ENCODE measurements around the gene FBF1.

The FBF1 gene

DNA sequence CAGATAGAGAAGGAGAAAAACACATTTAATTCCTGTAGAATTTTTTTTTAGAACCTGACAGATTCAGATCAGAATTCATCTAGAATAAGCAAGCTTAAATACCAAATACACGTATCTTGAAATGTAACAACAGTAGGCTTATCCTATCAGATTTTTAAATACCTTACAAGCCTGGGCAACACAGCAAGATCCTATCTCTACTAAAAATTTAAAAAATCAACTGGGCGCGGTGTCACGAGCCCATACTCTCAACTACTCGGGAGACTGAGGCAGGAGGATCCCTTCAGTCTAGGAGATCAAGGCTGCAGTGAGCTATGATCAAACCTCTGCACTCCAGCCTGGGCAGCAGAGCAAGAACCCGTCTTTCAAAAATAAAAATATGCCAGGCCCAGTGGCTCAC is 24.6 kb upstream of the FBF1 start:
- TF ChIP-seq, protein P1, sequence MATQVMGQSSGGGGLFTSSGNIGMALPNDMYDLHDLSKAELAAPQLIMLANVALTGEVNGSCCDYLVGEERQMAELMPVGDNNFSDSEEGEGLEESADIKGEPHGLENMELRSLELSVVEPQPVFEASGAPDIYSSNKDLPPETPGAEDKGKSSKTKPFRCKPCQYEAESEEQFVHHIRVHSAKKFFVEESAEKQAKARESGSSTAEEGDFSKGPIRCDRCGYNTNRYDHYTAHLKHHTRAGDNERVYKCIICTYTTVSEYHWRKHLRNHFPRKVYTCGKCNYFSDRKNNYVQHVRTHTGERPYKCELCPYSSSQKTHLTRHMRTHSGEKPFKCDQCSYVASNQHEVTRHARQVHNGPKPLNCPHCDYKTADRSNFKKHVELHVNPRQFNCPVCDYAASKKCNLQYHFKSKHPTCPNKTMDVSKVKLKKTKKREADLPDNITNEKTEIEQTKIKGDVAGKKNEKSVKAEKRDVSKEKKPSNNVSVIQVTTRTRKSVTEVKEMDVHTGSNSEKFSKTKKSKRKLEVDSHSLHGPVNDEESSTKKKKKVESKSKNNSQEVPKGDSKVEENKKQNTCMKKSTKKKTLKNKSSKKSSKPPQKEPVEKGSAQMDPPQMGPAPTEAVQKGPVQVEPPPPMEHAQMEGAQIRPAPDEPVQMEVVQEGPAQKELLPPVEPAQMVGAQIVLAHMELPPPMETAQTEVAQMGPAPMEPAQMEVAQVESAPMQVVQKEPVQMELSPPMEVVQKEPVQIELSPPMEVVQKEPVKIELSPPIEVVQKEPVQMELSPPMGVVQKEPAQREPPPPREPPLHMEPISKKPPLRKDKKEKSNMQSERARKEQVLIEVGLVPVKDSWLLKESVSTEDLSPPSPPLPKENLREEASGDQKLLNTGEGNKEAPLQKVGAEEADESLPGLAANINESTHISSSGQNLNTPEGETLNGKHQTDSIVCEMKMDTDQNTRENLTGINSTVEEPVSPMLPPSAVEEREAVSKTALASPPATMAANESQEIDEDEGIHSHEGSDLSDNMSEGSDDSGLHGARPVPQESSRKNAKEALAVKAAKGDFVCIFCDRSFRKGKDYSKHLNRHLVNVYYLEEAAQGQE (IDR thresholded peaks at IDR 0.05; ENCODE audit: insufficient read depth in 1 of 2, low read depth in 2 of 2, low read length in 2 of 2), result no peak
- TF ChIP-seq POLR2AphosphoS5 (IDR thresholded peaks at IDR 0.05; ENCODE audit: low read depth, low read length) (no peak), SIN3A (IDR thresholded peaks at IDR 0.05; ENCODE audit: borderline replicate concordance, insufficient read depth, low read length) (no peak), FOXP2 (optimal IDR thresholded peaks at IDR 0.05; ENCODE audit: borderline replicate concordance, extremely low read depth, extremely low read length, insufficient read depth) (no peak), TAF1 (IDR thresholded peaks at IDR 0.05; ENCODE audit: borderline replicate concordance, insufficient read depth, low read length) (no peak)

DNA sequence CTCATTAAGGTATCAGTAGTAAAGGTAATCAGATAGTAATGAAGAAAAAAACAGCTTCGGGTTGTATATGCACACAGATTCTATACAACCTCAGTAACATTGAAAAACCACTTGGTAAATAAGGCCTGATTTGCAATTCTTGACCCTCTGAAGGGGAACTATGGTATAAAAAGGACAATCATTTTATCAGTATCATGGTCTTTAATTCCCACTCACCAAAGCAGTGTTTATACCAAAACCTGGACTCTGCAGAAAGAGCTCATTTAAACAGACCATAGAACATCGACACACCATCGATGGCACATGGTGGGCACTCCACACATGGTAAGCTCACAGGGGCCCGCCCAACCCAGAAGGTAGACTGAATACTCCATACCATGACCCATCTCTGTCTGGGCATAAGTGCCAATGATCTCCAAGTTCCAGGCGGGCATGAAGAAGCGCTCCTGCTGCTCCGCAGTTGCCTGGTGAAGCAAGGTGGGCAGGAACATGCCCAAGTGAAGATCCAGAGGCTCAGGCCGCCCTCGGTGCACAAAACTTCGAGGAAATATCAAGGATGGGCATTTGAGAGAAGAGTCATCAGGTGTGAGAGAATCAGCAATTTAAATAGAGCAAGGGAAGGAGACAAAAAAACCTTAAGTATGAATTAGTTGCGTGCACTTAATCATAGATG is 19.1 kb upstream of the FBF1 start:
- TF ChIP-seq, protein P1 (IDR thresholded peaks at IDR 0.05; ENCODE audit: insufficient read depth in 1 of 2, low read depth in 2 of 2, low read length in 2 of 2), result no peak
- TF ChIP-seq FOXP2 (optimal IDR thresholded peaks at IDR 0.05; ENCODE audit: borderline replicate concordance, extremely low read depth, extremely low read length, insufficient read depth), result no peak
- TF ChIP-seq POLR2AphosphoS5 (IDR thresholded peaks at IDR 0.05; ENCODE audit: low read depth, low read length), result no peak
- TF ChIP-seq SIN3A (IDR thresholded peaks at IDR 0.05; ENCODE audit: borderline replicate concordance, insufficient read depth, low read length), result no peak
- TF ChIP-seq TAF1 (IDR thresholded peaks at IDR 0.05; ENCODE audit: borderline replicate concordance, insufficient read depth, low read length), result no peak

GRCh38 chr17:75959051-75959838 is 18.4 kb upstream of the FBF1 start:
- TF ChIP-seq, protein P1 (IDR thresholded peaks at IDR 0.05; ENCODE audit: insufficient read depth in 1 of 2, low read depth in 2 of 2, low read length in 2 of 2), result no peak
- TF ChIP-seq POLR2AphosphoS5 (IDR thresholded peaks at IDR 0.05; ENCODE audit: low read depth, low read length) (no peak), SIN3A (IDR thresholded peaks at IDR 0.05; ENCODE audit: borderline replicate concordance, insufficient read depth, low read length) (no peak), TAF1 (IDR thresholded peaks at IDR 0.05; ENCODE audit: borderline replicate concordance, insufficient read depth, low read length) (no peak), FOXP2 (optimal IDR thresholded peaks at IDR 0.05; ENCODE audit: borderline replicate concordance, extremely low read depth, extremely low read length, insufficient read depth) (no peak)

DNA sequence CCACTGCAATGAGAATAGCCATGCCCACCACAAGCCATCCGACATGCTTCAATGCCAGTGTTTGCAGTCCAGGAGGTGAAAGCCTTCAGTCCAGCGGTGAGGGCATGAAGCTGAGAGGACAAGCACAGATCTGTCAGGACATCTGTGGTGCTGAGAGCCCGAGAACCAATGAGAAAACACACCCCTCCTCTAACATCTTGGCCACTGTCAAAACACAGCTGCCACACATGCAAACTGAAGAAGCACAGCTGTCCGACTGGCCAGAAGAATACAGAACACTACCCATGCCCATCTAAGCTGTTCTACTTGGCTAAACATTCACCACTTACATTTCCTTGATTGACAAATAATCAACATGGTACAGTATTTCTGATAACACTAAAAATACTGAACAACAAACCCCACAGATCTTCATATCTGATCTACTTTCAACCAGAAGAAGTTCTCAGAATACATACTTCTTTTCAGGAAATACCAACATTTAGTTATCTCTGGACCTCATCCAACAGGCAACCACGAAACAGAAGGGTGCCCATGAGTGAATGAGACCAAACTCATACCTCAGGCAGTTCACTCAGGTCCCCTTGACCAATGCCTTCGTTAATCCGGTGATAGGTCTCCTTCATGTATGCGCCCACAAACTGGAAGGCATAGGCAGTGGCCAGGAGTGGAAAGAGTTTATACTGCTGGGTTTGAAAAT is 10.2 kb upstream of the FBF1 start:
- TF ChIP-seq, protein P1 (IDR thresholded peaks at IDR 0.05; ENCODE audit: insufficient read depth in 1 of 2, low read depth in 2 of 2, low read length in 2 of 2), result no peak
- TF ChIP-seq TAF1 (IDR thresholded peaks at IDR 0.05; ENCODE audit: borderline replicate concordance, insufficient read depth, low read length) (no peak), FOXP2 (optimal IDR thresholded peaks at IDR 0.05; ENCODE audit: borderline replicate concordance, extremely low read depth, extremely low read length, insufficient read depth) (no peak), POLR2AphosphoS5 (IDR thresholded peaks at IDR 0.05; ENCODE audit: low read depth, low read length) (no peak), SIN3A (IDR thresholded peaks at IDR 0.05; ENCODE audit: borderline replicate concordance, insufficient read depth, low read length) (no peak)

Measured in PFSK-1 (cell line).